A549 (cell line): ENCODE data around the gene IGLON5. TPM values are rescaled to one million over a fixed set of nuclear protein-coding genes. Genes with fewer than 3 reads are reported as not detected.

Source experiments
- ATAC-seq, 2 experiments: fragments of 200-7000 bp in 1 of 2; fragments of >200 bp in 1 of 2; cut with Nextera tagmentation in 1 of 2; cut with Tn5 transposase in 1 of 2; 3 replicates each; pipeline versions ENCODE4 v1.8.0 to v1.9.1; 2018 to 2020; ENCODE audit warnings: mild to moderate bottlenecking in 1 of 2, moderate library complexity in 1 of 2
- CTCF ChIA-PET: fragments of 300-600 bp; sonication (Branson Sonifier 250); formaldehyde crosslinking; extraction: SDS; loops from one replicate; lab custom pipeline; 2021; ENCODE audit warnings: antibody characterized with exemption, inconsistent platforms; lab: Yijun Ruan, JAX
- POLR2A ChIA-PET: fragments of 350-600 bp; formaldehyde crosslinking; extraction: SDS; loops from one replicate; lab custom pipeline; 2021; ENCODE audit warnings: antibody characterized with exemption, inconsistent platforms; lab: Yijun Ruan, JAX
- DNase-seq, 2 experiments: peaks; one replicate each; pipeline versions ENCODE4 v3.0.0 to v3.0.0-alpha.2; 2011 to 2016; ENCODE audit warnings: low read depth in 1 of 2, low spot score in 1 of 2
- FAIRE-seq: peaks from 2 replicates; lab custom pipeline; 2011; peaks lifted over from hg19 to GRCh38; lab: Jason Lieb, UNC
- H3K27ac ChIP-seq, 2 experiments: fragments of >200 bp; sonication (Bioruptor Twin); formaldehyde crosslinking; 3 replicates each; pipeline ENCODE4 v1.5.1; 2016 to 2017
- H3K4me1 ChIP-seq: fragments of >200 bp; sonication (Bioruptor Twin); formaldehyde crosslinking; 3 replicates; pipeline ENCODE4 v1.6.1; 2016
- H3K4me2 ChIP-seq: fragments of >200 bp; sonication (Bioruptor Twin); formaldehyde crosslinking; 3 replicates; pipeline ENCODE4 v1.6.1; 2016
- H3K4me3 ChIP-seq: fragments of >200 bp; sonication (Bioruptor Twin); formaldehyde crosslinking; 3 replicates; pipeline ENCODE4 v1.5.1; 2016
- H3K9me3 ChIP-seq: fragments of >200 bp; sonication (Bioruptor Twin); formaldehyde crosslinking; 3 replicates; pipeline ENCODE4 v1.6.1; 2016
- BCL3 ChIP-seq: fragments of >200 bp; sonication (Bioruptor Twin); formaldehyde crosslinking; IDR thresholded peaks from 3 replicates; pipeline ENCODE4 v1.6.1; 2016
- BHLHE40 ChIP-seq: IDR thresholded peaks from 2 replicates; pipeline ENCODE4 v1.6.1; 2012; ENCODE audit warnings: low read depth, low read length, inconsistent platforms
- CBX8 ChIP-seq: fragments of 200-600 bp; sonication (generic); IDR thresholded peaks from 2 replicates; pipeline ENCODE4 v1.6.1; 2016
- CTCF ChIP-seq: fragments of >200 bp; sonication (Bioruptor Twin); formaldehyde crosslinking; IDR thresholded peaks from 3 replicates; pipeline ENCODE4 v1.5.1; 2016
- E2F6 ChIP-seq: IDR thresholded peaks from 2 replicates; pipeline ENCODE4 v1.6.1; 2012; ENCODE audit warnings: low read depth, borderline replicate concordance
- FOSB ChIP-seq: fragments of 250-450 bp; sonication (Bioruptor Pico); IDR thresholded peaks from 2 replicates; pipeline ENCODE4 v1.5.0; 2020; ENCODE audit warnings: mild to moderate bottlenecking, moderate library complexity
- FOXS1 ChIP-seq: fragments of 250-450 bp; sonication (Bioruptor Pico); IDR thresholded peaks from 2 replicates; pipeline ENCODE4 v1.5.0; 2020; ENCODE audit warnings: mild to moderate bottlenecking, moderate library complexity
- KDM1A ChIP-seq: fragments of 200-600 bp; sonication (generic); IDR thresholded peaks from 2 replicates; pipeline ENCODE4 v1.6.1; 2016; ENCODE audit warnings: low read depth, mild to moderate bottlenecking
- MAFK ChIP-seq: fragments of 450-650 bp; IDR thresholded peaks from 2 replicates; pipeline ENCODE4 v1.6.1; 2014; ENCODE audit not compliant: partially characterized antibody
- MAZ ChIP-seq: fragments of 150-350 bp; IDR thresholded peaks from 2 replicates; pipeline ENCODE4 v1.6.1; 2014; ENCODE audit warnings: antibody characterized with exemption, low read depth, low read length, borderline replicate concordance
- MYC ChIP-seq: IDR thresholded peaks from 2 replicates; pipeline ENCODE4 v1.6.1; 2012; ENCODE audit warnings: mild to moderate bottlenecking, inconsistent platforms, low read length, improper control_type of control experiment, borderline replicate concordance
- NFE2L2 ChIP-seq: fragments of 150-350 bp; conservative IDR thresholded peaks from 2 replicates; pipeline ENCODE4 v1.6.1; 2014; ENCODE audit warnings: low read length
- POLR2AphosphoS2 ChIP-seq: conservative IDR thresholded peaks from 2 replicates; pipeline ENCODE4 v1.6.1; 2012; ENCODE audit warnings: low read length, improper control_type of control experiment, inconsistent platforms
- RFX5 ChIP-seq: fragments of 450-650 bp; IDR thresholded peaks from 2 replicates; pipeline ENCODE4 v1.7.1; 2014; ENCODE audit warnings: antibody characterized with exemption, mild to moderate bottlenecking, moderate library complexity
- TFCP2L1 ChIP-seq: fragments of 250-450 bp; sonication (Bioruptor Pico); IDR thresholded peaks from 2 replicates; pipeline ENCODE4 v1.5.0; 2021; ENCODE audit warnings: mild to moderate bottlenecking
- USF2 ChIP-seq: fragments of 450-650 bp; IDR thresholded peaks from 2 replicates; pipeline ENCODE4 v1.6.1; 2014; ENCODE audit warnings: antibody characterized with exemption
- ZFP36 ChIP-seq: fragments of 450-650 bp; IDR thresholded peaks from 2 replicates; pipeline ENCODE4 v1.6.1; 2014; ENCODE audit warnings: borderline replicate concordance; ENCODE audit not compliant: partially characterized antibody
- ZNF302 ChIP-seq: fragments of 250-450 bp; sonication (Bioruptor Pico); IDR thresholded peaks from 2 replicates; pipeline ENCODE4 v1.9.0; 2021; ENCODE audit warnings: inconsistent platforms, mild to moderate bottlenecking, moderate library complexity
- WGBS: methylation state at CpG from one replicate; pipeline ENCODE4 v1.1.6; 2017; ENCODE audit errors: missing lambda C conversion rate; 5-methylcytosine and 5-hydroxymethylcytosine counted together
- polyA plus RNA-seq, 4 experiments: library from polyadenylated mRNA; depleted of rRNA in 3 of 4; stranded (reverse); fragments of >200 nt; fragmentation: RNase III in 1 of 4; extraction: RNeasy Plus Mini Kit Qiagen cat#74134 plus additional on column Dnase treatment in 1 of 4; gene quantifications; 2 replicates in 3 of 4; 3 replicates in 1 of 4; pipeline ENCODE4 v1.2.3, GENCODE V29; 2011 to 2017

The IGLON5 gene
- polyA plus RNA-seq, 2 of the 4 experiments (the other 2 are of a cell fraction) = 0.04 to 0.06 TPM

GRCh38 chr19:51320280-51320657 is 8.8 kb downstream of the IGLON5 start:
- no peak for FAIRE-seq
- Histone ChIP-seq H3K4me2 (no peak overlapping the region), H3K9me3 (no peaks in the 10 kb centered on the region; the same call in 2 of the 3 replicates), H3K4me3 (no peak overlapping the region), H3K4me1 (no peaks in the 10 kb centered on the region; the same call in 2 of the 3 replicates), H3K27ac (no peak overlapping the region)
- ChIA-PET POLR2A (no interaction called here), CTCF (no interaction called here)
- TF ChIP-seq USF2 (no peak), NFE2L2 (no peak), BHLHE40 (no peak), RFX5 (no peak), ZNF302 (no peak), CTCF (no peak), FOSB (CRISPR knock-in tag) (no peak), MAFK (no peak), ZFP36 (no peak)
- 12% methylated on average over 13 of the region's 14 CpGs for WGBS
- no peak for ATAC-seq
- DNase-seq = no peak

- peaks cover 1% of the 10 kb centered on the region; the same call in 2 of the 3 replicates for H3K4me1 ChIP-seq
- ATAC-seq (peak; percentile 3 to 28; a peak in 1 of 6 replicates), FAIRE-seq (no peak), DNase-seq (no peak)
- ChIA-PET CTCF (no interaction called here), POLR2A (no interaction called here)
- H3K4me2 ChIP-seq = no peak overlapping the region
- H3K27ac ChIP-seq = no peak overlapping the region
- 33% methylated on average over 13 of the region's 14 CpGs for WGBS
- no peaks in the 10 kb centered on the region for H3K9me3 ChIP-seq
- no peak overlapping the region for H3K4me3 ChIP-seq
- TF ChIP-seq POLR2AphosphoS2 (no peak), MAZ (no peak), USF2 (no peak), FOXS1 (no peak), MYC (no peak)
Measured at GRCh38 chr19:51321799-51322198, 10.4 kb downstream of the IGLON5 start.

- no peak for ATAC-seq
- no peak overlapping the region for H3K4me2 ChIP-seq
- DNase-seq = no peak
- no peak for FAIRE-seq
- POLR2A ChIA-PET = interaction anchor here (1.2 kb wide), 1 partner anchor 16 kb away, joined by 7 read pairs; no protein-coding TSS in a partner anchor
- no peak overlapping the region for H3K4me3 ChIP-seq
- H3K4me1 ChIP-seq = peaks cover 14% of the 10 kb centered on the region; the same call in 2 of the 3 replicates
- TF ChIP-seq RFX5 (no peak), BCL3 (no peak), ZFP36 (no peak), CBX8 (no peak), KDM1A (no peak), TFCP2L1 (CRISPR knock-in tag) (no peak), E2F6 (no peak), BHLHE40 (no peak)
- TF ChIP-seq, all 56 proteins: peak for 0
- H3K27ac ChIP-seq = no peak overlapping the region
- CTCF ChIA-PET = interaction anchor here (1.2 kb wide), 1 partner anchor 9 kb away, joined by 5 read pairs; no protein-coding TSS in a partner anchor
- WGBS = 47% methylated on average over 29 of the region's 29 CpGs
- no peaks in the 10 kb centered on the region for H3K9me3 ChIP-seq
Measured at GRCh38 chr19:51323481-51324166, 12.2 kb downstream of the IGLON5 start.
